Measurements from ENCODE around the gene ACTN2. TPM values are rescaled to one million over a fixed set of nuclear protein-coding genes. Genes with fewer than 3 reads are reported as not detected.

The ACTN2 gene
- total RNA-seq, 1 experiment from 2014 or later = 0.49 TPM

DNA sequence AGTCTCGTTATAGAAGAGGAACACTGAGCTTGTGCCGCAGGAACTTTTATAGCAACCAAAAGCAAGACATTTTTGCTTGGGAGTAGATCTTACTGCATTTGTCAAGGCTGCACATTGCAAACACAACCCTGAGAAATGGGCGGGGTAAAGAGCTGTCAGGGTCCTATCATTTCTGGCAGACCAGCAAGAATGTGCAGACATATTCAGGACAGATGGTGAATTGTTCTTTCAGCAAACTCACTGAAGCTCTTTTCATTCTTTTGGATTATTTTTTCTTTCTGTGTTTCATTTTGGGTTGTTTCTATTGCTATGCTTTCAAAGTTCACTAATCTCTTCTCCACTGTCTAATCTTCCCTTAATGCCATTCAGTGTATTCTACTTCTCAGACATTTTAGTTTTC, 5.1 kb upstream of the ACTN2 start:
- H3K27me3 ChIP-seq (ENCODE audit: control insufficient read depth, insufficient read depth, low read length) = peaks cover 7% of the 10 kb centered on the region; the same call in 1 of the 2 replicates
- TF ChIP-seq TCF7L2 (IDR thresholded peaks at IDR 0.05; ENCODE audit: low read depth, low read length) (no peak), POLR2AphosphoS5 (IDR thresholded peaks at IDR 0.05; ENCODE audit: low read depth, low read length) (no peak), REST (IDR thresholded peaks at IDR 0.05; ENCODE audit: insufficient read depth in 1 of 2, low read depth in 2 of 2, low read length in 1 of 2) (no peak), SIN3A (IDR thresholded peaks at IDR 0.05; ENCODE audit: borderline replicate concordance, insufficient read depth, low read depth, low read length) (no peak)
- TF ChIP-seq, protein P1, sequence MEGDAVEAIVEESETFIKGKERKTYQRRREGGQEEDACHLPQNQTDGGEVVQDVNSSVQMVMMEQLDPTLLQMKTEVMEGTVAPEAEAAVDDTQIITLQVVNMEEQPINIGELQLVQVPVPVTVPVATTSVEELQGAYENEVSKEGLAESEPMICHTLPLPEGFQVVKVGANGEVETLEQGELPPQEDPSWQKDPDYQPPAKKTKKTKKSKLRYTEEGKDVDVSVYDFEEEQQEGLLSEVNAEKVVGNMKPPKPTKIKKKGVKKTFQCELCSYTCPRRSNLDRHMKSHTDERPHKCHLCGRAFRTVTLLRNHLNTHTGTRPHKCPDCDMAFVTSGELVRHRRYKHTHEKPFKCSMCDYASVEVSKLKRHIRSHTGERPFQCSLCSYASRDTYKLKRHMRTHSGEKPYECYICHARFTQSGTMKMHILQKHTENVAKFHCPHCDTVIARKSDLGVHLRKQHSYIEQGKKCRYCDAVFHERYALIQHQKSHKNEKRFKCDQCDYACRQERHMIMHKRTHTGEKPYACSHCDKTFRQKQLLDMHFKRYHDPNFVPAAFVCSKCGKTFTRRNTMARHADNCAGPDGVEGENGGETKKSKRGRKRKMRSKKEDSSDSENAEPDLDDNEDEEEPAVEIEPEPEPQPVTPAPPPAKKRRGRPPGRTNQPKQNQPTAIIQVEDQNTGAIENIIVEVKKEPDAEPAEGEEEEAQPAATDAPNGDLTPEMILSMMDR (IDR thresholded peaks at IDR 0.05) = no peak
- BruUV-seq (replicated peaks) = no TSS peak
- no peak overlapping the region for H3K4me3 ChIP-seq (ENCODE audit: low read depth in 2 of 2, low read length in 2 of 2)
- ATAC-seq = no peak
- H3K9me3 ChIP-seq (ENCODE audit: control insufficient read depth, insufficient read depth, low read depth, low read length) = no peaks in the 10 kb centered on the region
- H3K27ac ChIP-seq (ENCODE audit: low read length) = no peak overlapping the region
- H3K36me3 ChIP-seq (ENCODE audit: control insufficient read depth, insufficient read depth, low read length) = no peaks in the 10 kb centered on the region
- DNase-seq (ENCODE audit: low read depth, low spot score) = no peak
- CTCF ChIA-PET = no interaction called here
- intact Hi-C loops (cut with micrococcal nuclease; ENCODE audit: unreplicated experiment) (no loop called here), in situ Hi-C loops (cut with HindIII; ENCODE audit: low pct_unique_long_range_greater_than_20kb, low sequenced_read_pairs) (no loop called here)
- POLR2A ChIA-PET = no interaction called here
- H3K4me1 ChIP-seq (ENCODE audit: control insufficient read depth, insufficient read depth, low read length) = no peaks in the 10 kb centered on the region

- Histone ChIP-seq H3K4me3 (ENCODE audit: low read depth in 2 of 2, low read length in 2 of 2) (no peak overlapping the region; a peak in 1 of 4 replicates), H3K27me3 (ENCODE audit: control insufficient read depth, insufficient read depth, low read length) (peaks cover 11% of the 10 kb centered on the region; the same call in 1 of the 2 replicates), H3K36me3 (ENCODE audit: control insufficient read depth, insufficient read depth, low read length) (no peaks in the 10 kb centered on the region), H3K27ac (ENCODE audit: low read length) (no peak overlapping the region), H3K4me1 (ENCODE audit: control insufficient read depth, insufficient read depth, low read length) (no peaks in the 10 kb centered on the region), H3K9me3 (ENCODE audit: control insufficient read depth, insufficient read depth, low read depth, low read length) (no peaks in the 10 kb centered on the region)
- BruUV-seq (replicated peaks) = no TSS peak
- DNase-seq (ENCODE audit: low read depth, low spot score) (no peak), ATAC-seq (no peak)
- ChIA-PET CTCF (no interaction called here), POLR2A (no interaction called here)
- intact Hi-C loops (cut with micrococcal nuclease; ENCODE audit: unreplicated experiment) = loop anchor here (5.0 kb wide), 1 partner anchor 78 kb away; no protein-coding TSS in a partner anchor
- TF ChIP-seq POLR2AphosphoS5 (IDR thresholded peaks at IDR 0.05; ENCODE audit: low read depth, low read length) (no peak), SIN3A (IDR thresholded peaks at IDR 0.05; ENCODE audit: borderline replicate concordance, insufficient read depth, low read depth, low read length) (no peak), REST (IDR thresholded peaks at IDR 0.05; ENCODE audit: insufficient read depth in 1 of 2, low read depth in 2 of 2, low read length in 1 of 2) (no peak), TCF7L2 (IDR thresholded peaks at IDR 0.05; ENCODE audit: low read depth, low read length) (no peak)
- TF ChIP-seq, protein P1 (IDR thresholded peaks at IDR 0.05) = no peak
- in situ Hi-C loops (cut with HindIII; ENCODE audit: low pct_unique_long_range_greater_than_20kb, low sequenced_read_pairs) = no loop called here
These were observed 938 bp upstream of the ACTN2 start for GRCh38 chr1:236685205-236685916.
